Stimulated activated naive CD4-positive, alpha-beta T cell (primary cell): ENCODE measurements around the gene MAP7D1.
A peak's percentile ranks its signal among the peaks of the same experiment; 100 is the strongest.
"Not testable (repeated sequence)": the region's sequence is repeated elsewhere in the genome, so short reads cannot be mapped to it uniquely, and the experiment has no call there.

ENCODE experiments used
- DNase-seq, 6 experiments: peaks; one replicate each; lab custom pipeline; 2025; lab: John Stamatoyannopoulos, UW

Gene MAP7D1

DNA sequence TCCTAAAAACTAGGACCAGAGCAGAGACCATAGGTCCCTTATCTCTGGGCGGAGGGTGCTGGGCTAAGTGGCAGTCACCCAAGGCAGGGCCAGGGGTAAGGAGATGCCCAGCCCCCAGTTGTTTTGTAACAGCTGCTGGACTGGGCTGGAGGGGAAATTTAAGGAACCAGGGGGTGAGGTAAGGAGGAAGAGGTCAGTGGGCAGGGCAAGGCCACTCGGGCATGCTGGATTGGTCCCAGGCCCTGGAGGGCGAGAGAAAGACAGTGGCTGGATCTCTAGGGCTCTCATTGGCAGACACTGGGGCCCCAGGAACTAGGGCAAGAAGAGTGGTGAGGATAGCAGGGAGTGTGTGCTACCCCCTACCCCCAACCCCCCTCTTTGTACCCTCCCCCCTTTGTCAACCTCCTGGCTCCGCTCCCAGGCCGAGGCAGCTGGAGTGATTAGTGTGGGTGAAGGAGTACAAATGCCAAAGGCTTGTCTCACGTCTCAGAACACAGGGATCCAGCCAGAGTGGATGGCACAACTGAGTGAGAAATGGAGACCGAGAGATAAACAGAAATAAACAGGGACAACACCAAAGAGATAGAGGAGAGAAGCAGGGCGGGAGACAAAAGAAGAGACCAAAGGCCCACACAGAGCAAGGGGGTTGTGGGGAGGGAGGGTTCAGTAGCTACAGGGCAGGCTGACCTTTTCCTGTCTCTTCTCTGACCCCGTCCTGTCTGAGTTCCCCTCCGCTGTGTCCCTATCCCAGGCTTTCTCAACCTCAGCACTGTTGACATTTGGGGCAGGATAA is 47.8 kb downstream of the MAP7D1 start:
- no peak for DNase-seq

DNA sequence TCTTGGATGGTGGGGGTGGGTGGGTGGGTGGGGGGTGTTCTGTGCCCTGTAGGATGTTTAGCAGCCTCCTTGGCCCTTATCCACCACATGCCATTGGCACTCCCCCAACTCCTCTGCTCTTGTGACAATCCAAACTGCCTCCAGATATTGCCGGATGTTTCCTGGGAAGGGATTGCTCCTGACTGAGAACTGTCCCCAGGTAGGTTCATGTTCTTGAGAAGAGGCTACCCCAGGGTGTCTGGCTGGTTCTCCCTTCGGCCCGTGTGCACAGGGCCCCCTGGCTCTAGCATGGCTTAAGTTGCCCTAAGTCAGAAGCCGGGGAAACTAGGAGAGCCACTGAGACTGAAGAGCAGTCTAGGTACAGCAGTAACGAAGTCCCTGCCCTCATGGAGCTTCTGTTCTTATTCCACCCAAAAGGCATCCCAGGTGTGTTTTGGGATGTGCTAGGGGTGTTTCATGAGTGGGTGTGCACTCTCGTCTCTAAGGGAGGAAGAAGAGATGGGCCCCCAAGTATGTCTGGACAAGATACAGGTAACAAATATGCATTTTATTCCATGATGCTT is 48.5 kb downstream of the MAP7D1 start:
- no peak for DNase-seq

DNA sequence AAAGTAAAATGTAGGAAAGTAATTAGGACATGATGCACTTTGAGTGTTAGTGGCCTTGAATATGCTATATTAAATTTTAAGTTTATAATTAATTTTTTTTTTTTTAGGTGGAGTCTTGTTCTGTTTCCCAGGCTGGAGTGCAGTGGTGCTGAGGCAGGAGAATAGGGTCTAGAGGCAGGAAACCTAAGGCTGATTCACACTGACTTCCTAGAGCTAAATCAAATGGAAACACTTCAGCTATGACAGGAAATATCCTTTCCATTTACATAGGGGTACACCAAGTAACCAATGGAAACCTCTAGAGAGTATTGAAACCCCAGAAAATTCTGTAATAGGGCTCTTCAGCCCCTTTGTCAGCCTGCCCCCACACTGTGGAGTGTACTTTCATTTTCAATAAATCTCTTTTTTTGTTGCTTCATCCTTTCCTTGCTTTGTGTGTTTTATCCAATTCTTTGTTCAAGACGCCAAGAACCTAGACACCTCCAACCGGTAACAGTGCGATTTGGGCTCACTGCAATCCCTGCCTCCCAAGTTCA is 50.4 kb downstream of the MAP7D1 start:
- DNase-seq = no peak

DNA sequence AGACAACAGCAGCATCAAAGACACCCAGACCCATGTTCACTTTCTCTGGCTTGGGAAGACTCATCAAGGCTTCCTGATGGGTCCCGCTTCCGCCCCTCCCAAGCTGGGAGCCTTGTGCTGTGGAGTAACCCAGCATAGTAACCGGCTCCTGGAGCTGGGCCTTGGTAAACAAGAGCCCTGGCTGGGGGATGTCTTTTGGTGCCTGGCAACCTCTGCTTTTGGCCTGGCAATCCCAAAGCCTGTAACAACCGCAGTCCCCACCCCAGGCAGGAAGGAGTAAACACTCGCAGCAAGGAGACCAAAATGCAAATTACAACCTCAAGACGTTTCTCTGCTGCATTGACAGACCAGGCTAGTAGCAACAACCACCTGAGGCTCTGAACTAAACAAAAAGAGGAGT is 51.4 kb downstream of the MAP7D1 start:
- no peak for DNase-seq

DNA sequence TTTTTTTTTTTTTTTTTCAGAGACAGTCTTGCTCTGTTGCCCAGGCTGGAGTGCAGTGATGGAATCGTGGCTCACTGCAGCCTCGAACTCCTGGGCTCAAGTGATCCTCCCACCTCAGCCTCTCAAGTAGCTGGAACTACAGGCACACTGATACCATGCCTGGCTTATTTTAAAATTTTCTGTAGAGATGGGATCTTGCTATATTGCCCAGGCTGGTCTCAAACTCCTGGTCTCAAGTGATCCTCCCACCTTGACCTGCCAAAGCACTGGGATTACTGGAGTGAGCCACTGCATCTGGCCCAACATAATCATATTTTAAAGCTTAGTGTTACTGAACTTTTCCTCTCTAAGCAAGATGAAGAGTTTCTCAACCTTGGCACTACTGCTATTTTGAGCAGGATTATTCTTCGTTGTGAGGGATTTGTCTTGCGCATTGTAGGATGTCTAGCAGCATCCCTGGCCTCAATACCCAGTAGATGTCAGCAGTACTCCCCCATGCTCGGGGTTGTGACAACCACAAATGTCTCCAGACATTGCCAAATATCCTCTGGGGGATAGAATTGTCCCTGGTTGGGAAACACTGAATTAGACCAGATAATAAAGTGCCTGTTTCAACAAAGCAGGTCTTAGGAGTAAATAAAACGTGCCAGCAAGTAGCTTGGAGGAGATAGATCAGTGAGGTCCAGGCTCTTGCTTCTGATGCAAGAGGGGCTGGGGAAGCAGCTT is 53.2 kb downstream of the MAP7D1 start:
- no peak for DNase-seq

DNA sequence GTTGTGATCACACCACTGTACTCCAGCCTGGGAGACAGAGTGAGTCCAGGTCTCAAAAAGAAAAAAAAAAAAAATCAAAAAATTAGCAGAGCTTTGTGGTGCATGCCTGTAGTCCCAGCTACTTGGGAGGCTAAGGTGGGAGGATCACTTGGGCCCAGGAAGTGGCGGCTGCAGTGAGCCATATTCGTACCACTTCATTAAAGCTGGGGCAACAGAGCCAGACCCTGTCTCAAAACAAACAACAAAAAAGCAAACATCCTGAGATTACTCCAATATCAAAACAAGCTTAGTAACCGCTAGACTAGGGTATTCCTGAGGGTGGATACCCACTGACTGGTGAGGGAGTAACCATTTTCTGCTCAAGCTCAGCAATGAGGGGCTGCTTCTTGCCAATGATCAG is 55.3 kb downstream of the MAP7D1 start:
- no peak for DNase-seq

DNA sequence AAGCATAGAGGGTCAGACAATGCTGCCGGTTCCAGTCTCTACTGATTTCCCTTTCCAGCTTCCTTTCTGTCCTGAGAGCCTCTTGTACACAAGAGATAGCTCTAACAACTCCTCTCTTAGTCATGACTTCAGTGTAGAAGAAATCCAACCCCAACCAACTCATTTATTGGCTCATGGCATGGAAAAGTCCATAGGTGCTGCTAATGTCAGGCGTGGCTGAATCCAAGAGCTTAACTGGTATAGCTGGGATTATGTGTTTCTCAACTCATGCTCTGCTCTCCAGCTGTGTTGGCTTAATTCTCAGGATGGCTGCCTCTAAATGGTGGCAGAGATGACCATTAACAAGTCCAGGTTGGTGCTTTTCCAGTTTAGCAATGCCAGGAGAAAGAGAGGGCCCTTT is 55.9 kb downstream of the MAP7D1 start:
- no peak for DNase-seq

DNA sequence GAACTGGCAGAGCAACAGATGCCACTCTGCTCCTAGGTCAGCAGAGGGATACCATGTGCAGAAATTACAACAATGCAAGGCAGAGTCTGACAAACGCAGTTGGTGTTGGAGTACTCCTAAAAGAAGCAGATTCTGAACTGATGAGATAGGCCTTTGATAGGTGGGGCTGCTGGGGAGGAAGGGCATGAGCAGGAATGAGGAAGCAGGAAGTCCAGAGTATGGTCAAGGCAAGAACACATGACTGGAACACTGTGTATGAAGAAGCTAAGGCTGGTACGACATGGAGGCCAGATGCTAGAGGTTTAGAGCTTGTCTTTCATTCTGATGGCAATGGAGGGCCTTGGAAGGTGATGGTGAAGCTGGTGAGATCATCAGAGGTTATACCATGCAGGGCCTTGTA is 56.8 kb downstream of the MAP7D1 start:
- DNase-seq = no peak

DNA sequence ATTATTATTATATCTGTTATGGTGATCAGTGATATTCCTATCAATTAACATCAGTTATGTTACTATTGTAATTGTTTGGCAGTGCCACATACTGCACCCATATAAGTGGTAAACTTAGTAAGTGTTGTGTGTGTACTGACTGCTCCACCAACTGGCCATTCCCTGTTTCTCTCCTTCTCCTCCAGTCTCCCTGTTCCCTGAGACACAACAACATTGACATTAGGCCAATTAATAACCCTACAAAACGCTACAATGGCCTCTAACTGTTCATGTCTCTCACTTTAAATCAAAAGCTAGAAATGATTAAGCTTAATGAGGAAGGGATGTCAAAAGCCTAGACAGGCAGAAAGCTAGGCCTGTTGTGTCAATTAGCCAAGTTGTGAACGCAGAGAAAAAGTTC is 61.7 kb downstream of the MAP7D1 start:
- no peak for DNase-seq

DNA sequence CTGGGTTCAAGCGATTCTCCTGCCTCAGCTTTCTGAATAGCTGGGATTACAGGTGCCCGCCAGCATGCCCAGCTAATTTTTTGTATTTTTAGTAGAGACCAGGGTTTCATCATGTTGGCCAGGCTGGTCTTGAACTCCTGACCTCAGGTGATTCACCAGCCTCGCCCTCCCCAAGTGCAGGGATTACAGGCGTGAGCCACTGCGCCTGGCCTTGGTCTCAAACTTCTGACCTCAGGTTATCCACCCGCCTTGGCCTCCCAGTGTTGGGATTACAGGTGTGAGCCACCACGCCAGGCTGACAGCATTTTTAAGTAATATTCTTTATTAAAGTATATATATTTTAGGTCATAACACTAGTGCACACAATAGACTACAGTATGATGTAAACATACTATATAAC is 65.9 kb downstream of the MAP7D1 start:
- not testable (repeated sequence) for DNase-seq

DNA sequence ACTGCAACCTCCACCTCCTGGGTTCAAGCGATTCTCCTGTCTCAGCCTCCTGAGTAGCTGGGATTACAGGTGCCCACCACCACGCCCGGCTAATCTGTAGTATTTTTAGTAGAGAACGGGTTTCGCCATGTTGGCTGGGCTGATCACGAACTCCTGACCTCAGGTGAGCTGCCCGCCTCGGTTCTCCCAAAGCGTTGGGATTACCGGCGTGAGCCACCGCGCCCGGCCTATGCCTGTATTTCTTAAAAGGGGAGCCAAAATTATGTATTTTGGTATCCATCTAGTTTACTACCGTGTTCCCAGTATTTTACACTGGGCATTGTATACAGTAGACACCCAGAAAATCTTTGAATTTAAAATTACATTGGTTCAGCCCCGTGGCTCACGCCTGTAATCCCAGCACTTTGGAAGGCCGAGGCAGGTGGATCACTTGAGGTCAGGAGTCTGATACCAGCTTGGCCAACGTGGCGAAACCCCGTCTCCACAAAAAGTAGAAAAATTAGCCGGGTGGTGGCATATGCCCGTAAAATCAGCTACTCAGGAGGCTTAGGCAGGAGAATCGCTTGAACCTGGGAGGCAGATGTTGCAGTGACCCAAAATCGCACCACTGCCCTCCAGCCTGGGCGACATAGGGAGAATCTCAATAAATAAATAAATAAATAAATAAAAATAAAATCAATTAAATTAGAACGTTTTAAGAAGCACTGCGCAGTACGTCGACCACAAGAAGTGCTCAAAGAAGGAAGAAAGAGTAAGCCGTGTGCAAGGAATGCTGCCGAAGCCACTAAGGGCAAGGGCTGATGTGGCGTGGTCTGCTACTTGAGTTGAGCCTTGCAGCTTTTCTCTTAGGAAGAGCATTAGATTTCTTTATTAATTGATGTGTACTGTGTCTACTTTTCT is 66.8 kb downstream of the MAP7D1 start:
- DNase-seq = peak in 1 of 6 experiments; percentile 14

DNA sequence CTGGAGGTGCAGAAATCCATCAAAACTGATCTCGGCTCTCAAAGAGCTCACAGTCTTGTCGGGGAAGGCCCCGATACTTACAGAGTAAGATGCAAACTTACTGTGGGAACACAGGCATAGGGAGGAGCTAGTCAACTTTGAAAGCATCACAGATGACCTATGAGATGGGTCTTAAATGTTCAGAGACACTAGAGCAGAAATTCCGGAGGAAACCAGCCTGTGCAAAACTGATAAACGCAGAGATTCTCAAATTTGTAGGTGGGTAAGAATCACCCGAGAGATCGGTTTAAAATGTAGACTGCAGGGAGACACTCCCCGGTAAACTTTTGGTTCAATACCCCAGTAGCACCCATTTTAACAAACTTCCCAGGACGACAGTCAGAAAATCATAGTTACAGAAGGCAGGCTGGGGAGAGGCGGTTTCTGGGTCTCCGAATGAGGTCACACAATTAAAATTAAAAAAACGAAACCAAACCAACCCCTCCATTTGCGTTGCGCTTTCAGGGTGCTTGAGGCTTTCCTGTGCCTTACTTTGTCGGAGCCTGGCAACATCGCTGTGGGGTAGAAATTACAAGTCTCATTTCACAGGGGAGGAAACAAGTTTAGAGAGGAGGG is 67.5 kb downstream of the MAP7D1 start:
- peak in 4 of 6 experiments; percentile 36 to 81 (median 73) for DNase-seq

DNA sequence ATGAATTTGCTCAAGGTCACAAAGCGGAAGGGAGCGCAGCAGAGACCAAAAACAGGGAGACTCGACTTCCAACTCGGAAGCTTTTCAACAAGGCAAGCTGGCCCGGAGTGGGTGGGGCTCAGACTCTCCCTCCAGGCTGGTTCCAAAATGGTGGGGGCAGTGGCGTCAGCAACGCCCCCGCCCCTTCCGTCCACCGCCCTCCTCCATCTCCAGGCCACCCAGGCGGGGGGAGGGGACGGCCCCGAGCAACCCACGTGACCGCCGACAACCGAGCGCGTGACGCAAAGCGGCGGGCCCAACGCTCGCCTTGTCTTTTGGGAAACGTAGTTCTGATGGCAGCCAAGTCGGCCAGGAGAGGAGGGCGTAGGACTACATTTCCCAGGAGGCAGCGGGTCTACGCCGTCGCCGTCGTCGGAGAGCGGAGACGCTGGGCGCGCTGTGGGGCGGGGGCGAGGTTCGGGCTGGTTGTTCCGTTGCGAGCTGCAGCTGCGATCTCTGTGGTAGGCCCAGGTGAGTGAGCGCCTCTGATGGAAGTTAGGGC is 68.1 kb downstream of the MAP7D1 start, which contains the start of gene THRAP3:
THRAP3 (plus strand) TSS at position 448 of the 541 bp plus-strand sequence. CDS start 58,121 bp downstream, outside the sequence.
- DNase-seq = peak; percentile 97 to 100 (median 99)

DNA sequence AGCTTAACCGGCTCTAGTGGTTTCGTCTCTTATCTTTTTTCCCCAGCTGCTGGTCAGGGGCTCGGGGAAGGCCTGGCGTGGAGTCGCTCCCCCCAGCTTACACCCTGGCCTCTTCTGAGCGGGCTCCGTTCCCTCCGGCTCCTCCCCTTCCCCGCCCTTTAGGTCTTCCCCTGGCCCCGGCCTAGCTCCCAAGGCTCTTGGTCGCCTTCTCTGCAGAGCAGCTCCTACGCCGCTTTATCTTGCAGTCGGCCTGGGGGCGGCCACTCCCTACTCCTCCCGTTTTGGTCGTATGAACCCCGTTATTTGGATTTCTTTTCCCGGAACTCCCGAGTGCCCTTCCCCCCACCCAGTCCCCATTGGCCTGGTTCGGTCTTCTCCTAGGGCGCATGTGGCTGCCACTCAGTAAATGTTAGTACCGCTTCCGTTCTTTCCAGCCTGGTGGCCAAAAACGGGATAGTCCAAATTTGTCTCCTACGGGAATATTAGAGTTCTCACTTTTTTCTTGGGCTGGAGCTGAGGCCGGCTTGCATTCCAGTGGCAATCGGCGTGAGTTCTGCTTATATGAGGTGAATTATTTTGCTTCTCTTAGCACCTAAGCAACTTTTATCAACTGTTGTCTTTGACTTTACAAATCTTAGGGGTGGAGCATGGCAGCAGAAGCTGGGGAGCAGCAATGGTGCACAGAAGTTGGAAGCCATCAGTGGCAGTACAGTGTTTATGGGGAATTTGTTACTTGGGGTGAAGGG is 68.8 kb downstream of the MAP7D1 start:
- peak in 2 of 6 experiments; percentile 75 to 83 for DNase-seq

DNA sequence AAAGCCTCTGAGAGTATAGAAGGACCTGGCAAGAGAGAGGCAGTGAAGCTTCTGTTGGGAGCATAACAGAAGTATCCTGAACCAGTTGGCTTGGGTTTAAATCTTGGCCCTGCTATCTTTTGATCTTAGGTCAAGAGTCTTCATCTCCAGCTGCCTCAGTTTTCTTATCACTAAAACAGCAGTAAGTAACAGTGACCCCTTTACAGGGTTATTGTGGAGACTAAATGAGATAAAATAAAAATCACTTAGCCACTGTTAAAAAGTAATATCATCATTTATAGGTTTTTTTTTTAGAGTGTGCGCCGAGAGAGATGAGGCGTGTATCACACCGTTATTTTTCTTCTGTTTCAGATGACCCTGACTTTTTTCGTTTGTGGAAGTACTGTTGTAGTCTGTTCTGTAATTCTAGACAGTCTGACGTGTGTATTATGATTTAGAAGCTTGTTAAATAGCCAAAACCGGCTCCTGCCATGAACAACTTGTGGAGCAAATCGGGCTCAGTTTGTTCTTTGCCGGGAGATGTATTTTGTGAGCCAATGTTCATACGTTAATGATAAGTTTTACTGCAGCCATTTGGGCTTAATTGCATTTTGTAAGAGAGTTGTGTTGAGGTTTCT is 69.4 kb downstream of the MAP7D1 start:
- no peak for DNase-seq

DNA sequence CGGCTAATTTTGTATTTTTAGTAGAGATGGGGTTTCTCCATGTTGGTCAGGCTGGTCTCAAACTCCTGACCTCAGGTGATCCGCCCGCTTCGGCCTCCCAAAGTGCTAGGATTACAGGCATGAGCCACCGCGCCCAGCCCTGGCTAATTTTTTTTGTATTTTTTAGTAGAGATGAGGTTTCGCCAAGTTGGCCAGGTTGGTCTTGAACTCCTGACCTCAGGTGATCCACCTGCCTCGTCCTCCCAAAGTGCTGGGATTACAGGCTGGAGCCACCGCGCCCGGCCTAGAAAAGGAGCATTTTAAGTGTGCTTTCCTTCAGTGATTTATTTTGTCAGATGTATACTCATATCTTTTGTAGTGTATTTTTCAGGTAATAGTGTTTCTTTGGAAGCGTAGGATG is 74.3 kb downstream of the MAP7D1 start:
- not testable (repeated sequence) for DNase-seq
